ENCODE data around the gene NR1I2.

NR1I2 gene

GRCh38 chr3:119781330-119782198 is at the start of gene NR1I2:
Gene NR1I2 (plus strand): TSS chr3:119782101.
- Histone ChIP-seq H3K36me3 (ENCODE audit: control insufficient read depth, insufficient read depth, low read length) (no peaks in the 10 kb centered on the region), H3K27me3 (ENCODE audit: control insufficient read depth, insufficient read depth, low read length) (no peaks in the 10 kb centered on the region), H3K9ac (ENCODE audit: low read length) (no peak within 1 kb of the TSS), H3K27ac (ENCODE audit: low read depth, low read length) (no peak within 1 kb of the TSS), H3K9me3 (ENCODE audit: control insufficient read depth, insufficient read depth, low read depth, low read length) (peaks cover 7% of the 10 kb centered on the region), H3K4me3 (ENCODE audit: low read depth, low read length) (no peak within 1 kb of the TSS), H3K4me1 (ENCODE audit: control insufficient read depth, insufficient read depth, low read length) (no peaks in the 10 kb centered on the region)

GRCh38 chr3:119733812-119734211 is 48.1 kb upstream of the NR1I2 start:
- H3K36me3 ChIP-seq (ENCODE audit: control insufficient read depth, insufficient read depth, low read length) = no peaks in the 10 kb centered on the region
- H3K27ac ChIP-seq (ENCODE audit: low read depth, low read length) = no peak overlapping the region
- no peaks in the 10 kb centered on the region for H3K27me3 ChIP-seq (ENCODE audit: control insufficient read depth, insufficient read depth, low read length)
- H3K4me3 ChIP-seq (ENCODE audit: low read depth, low read length) = no peak overlapping the region
- no peak overlapping the region for H3K9ac ChIP-seq (ENCODE audit: low read length)
- no peaks in the 10 kb centered on the region for H3K9me3 ChIP-seq (ENCODE audit: control insufficient read depth, insufficient read depth, low read depth, low read length)
- no peaks in the 10 kb centered on the region for H3K4me1 ChIP-seq (ENCODE audit: control insufficient read depth, insufficient read depth, low read length)

- Histone ChIP-seq H3K27me3 (ENCODE audit: control insufficient read depth, insufficient read depth, low read length) (no peaks in the 10 kb centered on the region), H3K27ac (ENCODE audit: low read depth, low read length) (no peak overlapping the region), H3K4me3 (ENCODE audit: low read depth, low read length) (no peak overlapping the region), H3K36me3 (ENCODE audit: control insufficient read depth, insufficient read depth, low read length) (no peaks in the 10 kb centered on the region), H3K9me3 (ENCODE audit: control insufficient read depth, insufficient read depth, low read depth, low read length) (no peaks in the 10 kb centered on the region), H3K9ac (ENCODE audit: low read length) (no peak overlapping the region), H3K4me1 (ENCODE audit: control insufficient read depth, insufficient read depth, low read length) (no peaks in the 10 kb centered on the region)
These were observed 43.2 kb upstream of the NR1I2 start for GRCh38 chr3:119738741-119739140.

- no peaks in the 10 kb centered on the region for H3K9me3 ChIP-seq (ENCODE audit: control insufficient read depth, insufficient read depth, low read depth, low read length)
- no peak overlapping the region for H3K27ac ChIP-seq (ENCODE audit: low read depth, low read length)
- no peak overlapping the region for H3K4me3 ChIP-seq (ENCODE audit: low read depth, low read length)
- no peaks in the 10 kb centered on the region for H3K27me3 ChIP-seq (ENCODE audit: control insufficient read depth, insufficient read depth, low read length)
- no peaks in the 10 kb centered on the region for H3K36me3 ChIP-seq (ENCODE audit: control insufficient read depth, insufficient read depth, low read length)
- no peak overlapping the region for H3K9ac ChIP-seq (ENCODE audit: low read length)
- no peaks in the 10 kb centered on the region for H3K4me1 ChIP-seq (ENCODE audit: control insufficient read depth, insufficient read depth, low read length)
These were observed 40.0 kb upstream of the NR1I2 start for GRCh38 chr3:119741657-119742590.

GRCh38 chr3:119743921-119744320 is 38.0 kb upstream of the NR1I2 start:
- H3K4me3 ChIP-seq (ENCODE audit: low read depth, low read length) = no peak overlapping the region
- H3K27ac ChIP-seq (ENCODE audit: low read depth, low read length) = no peak overlapping the region
- H3K9me3 ChIP-seq (ENCODE audit: control insufficient read depth, insufficient read depth, low read depth, low read length) = no peaks in the 10 kb centered on the region
- no peaks in the 10 kb centered on the region for H3K4me1 ChIP-seq (ENCODE audit: control insufficient read depth, insufficient read depth, low read length)
- no peaks in the 10 kb centered on the region for H3K27me3 ChIP-seq (ENCODE audit: control insufficient read depth, insufficient read depth, low read length)
- no peaks in the 10 kb centered on the region for H3K36me3 ChIP-seq (ENCODE audit: control insufficient read depth, insufficient read depth, low read length)
- H3K9ac ChIP-seq (ENCODE audit: low read length) = no peak overlapping the region

GRCh38 chr3:119745942-119746341 is 36.0 kb upstream of the NR1I2 start:
- Histone ChIP-seq H3K4me1 (ENCODE audit: control insufficient read depth, insufficient read depth, low read length) (no peaks in the 10 kb centered on the region), H3K27ac (ENCODE audit: low read depth, low read length) (no peak overlapping the region), H3K9me3 (ENCODE audit: control insufficient read depth, insufficient read depth, low read depth, low read length) (no peaks in the 10 kb centered on the region), H3K9ac (ENCODE audit: low read length) (no peak overlapping the region), H3K4me3 (ENCODE audit: low read depth, low read length) (no peak overlapping the region), H3K27me3 (ENCODE audit: control insufficient read depth, insufficient read depth, low read length) (no peaks in the 10 kb centered on the region), H3K36me3 (ENCODE audit: control insufficient read depth, insufficient read depth, low read length) (no peaks in the 10 kb centered on the region)

- no peak overlapping the region for H3K9ac ChIP-seq (ENCODE audit: low read length)
- H3K27me3 ChIP-seq (ENCODE audit: control insufficient read depth, insufficient read depth, low read length) = no peaks in the 10 kb centered on the region
- no peak overlapping the region for H3K27ac ChIP-seq (ENCODE audit: low read depth, low read length)
- H3K4me3 ChIP-seq (ENCODE audit: low read depth, low read length) = no peak overlapping the region
- no peaks in the 10 kb centered on the region for H3K4me1 ChIP-seq (ENCODE audit: control insufficient read depth, insufficient read depth, low read length)
- H3K36me3 ChIP-seq (ENCODE audit: control insufficient read depth, insufficient read depth, low read length) = no peaks in the 10 kb centered on the region
- H3K9me3 ChIP-seq (ENCODE audit: control insufficient read depth, insufficient read depth, low read depth, low read length) = no peaks in the 10 kb centered on the region
These were observed 35.5 kb upstream of the NR1I2 start for GRCh38 chr3:119746423-119746822.

GRCh38 chr3:119747357-119747756 is 34.5 kb upstream of the NR1I2 start:
- H3K4me3 ChIP-seq (ENCODE audit: low read depth, low read length) = no peak overlapping the region
- H3K27ac ChIP-seq (ENCODE audit: low read depth, low read length) = no peak overlapping the region
- no peak overlapping the region for H3K9ac ChIP-seq (ENCODE audit: low read length)
- H3K4me1 ChIP-seq (ENCODE audit: control insufficient read depth, insufficient read depth, low read length) = no peaks in the 10 kb centered on the region
- H3K36me3 ChIP-seq (ENCODE audit: control insufficient read depth, insufficient read depth, low read length) = no peaks in the 10 kb centered on the region
- no peaks in the 10 kb centered on the region for H3K27me3 ChIP-seq (ENCODE audit: control insufficient read depth, insufficient read depth, low read length)
- no peaks in the 10 kb centered on the region for H3K9me3 ChIP-seq (ENCODE audit: control insufficient read depth, insufficient read depth, low read depth, low read length)

GRCh38 chr3:119748991-119749390 is 32.9 kb upstream of the NR1I2 start:
- no peak overlapping the region for H3K4me3 ChIP-seq (ENCODE audit: low read depth, low read length)
- no peak overlapping the region for H3K9ac ChIP-seq (ENCODE audit: low read length)
- no peak overlapping the region for H3K27ac ChIP-seq (ENCODE audit: low read depth, low read length)
- H3K4me1 ChIP-seq (ENCODE audit: control insufficient read depth, insufficient read depth, low read length) = no peaks in the 10 kb centered on the region
- no peaks in the 10 kb centered on the region for H3K27me3 ChIP-seq (ENCODE audit: control insufficient read depth, insufficient read depth, low read length)
- 0 out of 2 replicates have a peak, but pooled peaks cover 3% of the 10 kb centered on the region for H3K9me3 ChIP-seq (ENCODE audit: control insufficient read depth, insufficient read depth, low read depth, low read length)
- H3K36me3 ChIP-seq (ENCODE audit: control insufficient read depth, insufficient read depth, low read length) = no peaks in the 10 kb centered on the region

- 0 out of 2 replicates have a peak, but pooled peaks cover 5% of the 10 kb centered on the region for H3K9me3 ChIP-seq (ENCODE audit: control insufficient read depth, insufficient read depth, low read depth, low read length)
- H3K4me1 ChIP-seq (ENCODE audit: control insufficient read depth, insufficient read depth, low read length) = no peaks in the 10 kb centered on the region
- no peaks in the 10 kb centered on the region for H3K27me3 ChIP-seq (ENCODE audit: control insufficient read depth, insufficient read depth, low read length)
- H3K9ac ChIP-seq (ENCODE audit: low read length) = no peak overlapping the region
- H3K4me3 ChIP-seq (ENCODE audit: low read depth, low read length) = no peak overlapping the region
- no peaks in the 10 kb centered on the region for H3K36me3 ChIP-seq (ENCODE audit: control insufficient read depth, insufficient read depth, low read length)
- H3K27ac ChIP-seq (ENCODE audit: low read depth, low read length) = no peak overlapping the region
These were observed 30.5 kb upstream of the NR1I2 start for GRCh38 chr3:119751423-119751822.

- no peak overlapping the region for H3K4me3 ChIP-seq (ENCODE audit: low read depth, low read length)
- no peaks in the 10 kb centered on the region for H3K4me1 ChIP-seq (ENCODE audit: control insufficient read depth, insufficient read depth, low read length)
- no peak overlapping the region for H3K9ac ChIP-seq (ENCODE audit: low read length)
- no peaks in the 10 kb centered on the region for H3K9me3 ChIP-seq (ENCODE audit: control insufficient read depth, insufficient read depth, low read depth, low read length)
- H3K36me3 ChIP-seq (ENCODE audit: control insufficient read depth, insufficient read depth, low read length) = no peaks in the 10 kb centered on the region
- no peaks in the 10 kb centered on the region for H3K27me3 ChIP-seq (ENCODE audit: control insufficient read depth, insufficient read depth, low read length)
- no peak overlapping the region for H3K27ac ChIP-seq (ENCODE audit: low read depth, low read length)
These were observed 21.9 kb upstream of the NR1I2 start for GRCh38 chr3:119759962-119760361.

Data from HUES6 (cell line).